ENCODE data around the gene CASS4. TPM values are rescaled to one million over a fixed set of nuclear protein-coding genes. Genes with fewer than 3 reads are reported as not detected.

CASS4 gene
- total RNA-seq, 1 donor from 2014 or later = not detected

- H3K27me3 Mint-ChIP-seq (ENCODE audit: unreplicated experiment) = peaks cover 3% of the 10 kb centered on the region
- H3K4me3 Mint-ChIP-seq (ENCODE audit: unreplicated experiment) = no peak overlapping the region
- no peaks in the 10 kb centered on the region for H3K36me3 Mint-ChIP-seq (ENCODE audit: unreplicated experiment)
- no peak overlapping the region for H3K27ac Mint-ChIP-seq (ENCODE audit: unreplicated experiment)
- TF ChIP-seq CTCF (IDR thresholded peaks at IDR 0.05; ENCODE audit: partially characterized antibody, unreplicated experiment) = no peak
- DNase-seq = no peak
- H3K9me3 Mint-ChIP-seq (ENCODE audit: unreplicated experiment) = no peaks in the 10 kb centered on the region
- no peaks in the 10 kb centered on the region for H3K4me1 Mint-ChIP-seq (ENCODE audit: low read depth, unreplicated experiment)
These were observed 28.4 kb downstream of the CASS4 start for GRCh38 chr20:56440346-56441007.

GRCh38 chr20:56442389-56443365 lies 30.6 kb downstream of the CASS4 start:
- no peak for DNase-seq
- no peaks in the 10 kb centered on the region for H3K9me3 Mint-ChIP-seq (ENCODE audit: unreplicated experiment)
- no peak overlapping the region for H3K4me3 Mint-ChIP-seq (ENCODE audit: unreplicated experiment)
- H3K36me3 Mint-ChIP-seq (ENCODE audit: unreplicated experiment) = no peaks in the 10 kb centered on the region
- no peak for TF ChIP-seq CTCF (IDR thresholded peaks at IDR 0.05; ENCODE audit: partially characterized antibody, unreplicated experiment)
- H3K27me3 Mint-ChIP-seq (ENCODE audit: unreplicated experiment) = no peaks in the 10 kb centered on the region
- no peak overlapping the region for H3K27ac Mint-ChIP-seq (ENCODE audit: unreplicated experiment)
- no peaks in the 10 kb centered on the region for H3K4me1 Mint-ChIP-seq (ENCODE audit: low read depth, unreplicated experiment)

- H3K27ac Mint-ChIP-seq (ENCODE audit: unreplicated experiment) = no peak overlapping the region
These were observed 31.8 kb downstream of the CASS4 start for GRCh38 chr20:56443654-56444540.

GRCh38 chr20:56445130-56445529 lies 33.1 kb downstream of the CASS4 start:
- Mint-ChIP-seq H3K4me1 (ENCODE audit: low read depth, unreplicated experiment) (no peaks in the 10 kb centered on the region), H3K4me3 (ENCODE audit: unreplicated experiment) (no peak overlapping the region), H3K9me3 (ENCODE audit: unreplicated experiment) (no peaks in the 10 kb centered on the region), H3K27me3 (ENCODE audit: unreplicated experiment) (no peaks in the 10 kb centered on the region), H3K27ac (ENCODE audit: unreplicated experiment) (no peak overlapping the region), H3K36me3 (ENCODE audit: unreplicated experiment) (no peaks in the 10 kb centered on the region)
- no peak for DNase-seq
- no peak for TF ChIP-seq CTCF (IDR thresholded peaks at IDR 0.05; ENCODE audit: partially characterized antibody, unreplicated experiment)

More at GRCh38 chr20:56443654-56444540, 31.8 kb downstream of the CASS4 start:
- no peak for DNase-seq
- H3K9me3 Mint-ChIP-seq (ENCODE audit: unreplicated experiment) = no peaks in the 10 kb centered on the region
- H3K4me3 Mint-ChIP-seq (ENCODE audit: unreplicated experiment) = no peak overlapping the region
- no peaks in the 10 kb centered on the region for H3K4me1 Mint-ChIP-seq (ENCODE audit: low read depth, unreplicated experiment)
- TF ChIP-seq CTCF (IDR thresholded peaks at IDR 0.05; ENCODE audit: partially characterized antibody, unreplicated experiment) = no peak
- H3K27me3 Mint-ChIP-seq (ENCODE audit: unreplicated experiment) = no peaks in the 10 kb centered on the region
- H3K36me3 Mint-ChIP-seq (ENCODE audit: unreplicated experiment) = no peaks in the 10 kb centered on the region

Measured in glutamatergic neuron (in vitro differentiated cells).